Dedifferentiated amniotic fluid mesenchymal stem cell (primary cell): Measurements from ENCODE around the gene C5orf24.
"Not testable (repeated sequence)": the region's sequence is repeated elsewhere in the genome, so short reads cannot be mapped to it uniquely, and the experiment has no call there.

ENCODE experiments used
- DNase-seq: peaks from one replicate; pipeline ENCODE4 v3.0.0-alpha.2; 2016; ENCODE audit errors: extremely low spot score

C5orf24 gene

GRCh38 chr5:134845852-134846640 lies at the start of gene C5orf24:
Gene C5orf24, plus strand, starts transcription at chr5:134845968. Its CDS starts 8,933 bp downstream, at chr5:134854901.
- peak; percentile 92 for DNase-seq

GRCh38 chr5:134798468-134798867 lies 47.3 kb upstream of the C5orf24 start:
- DNase-seq = no peak

GRCh38 chr5:134803821-134804220 lies 41.9 kb upstream of the C5orf24 start:
- no peak for DNase-seq

- DNase-seq = no peak
These were observed 32.4 kb upstream of the C5orf24 start for GRCh38 chr5:134813407-134813806.

- DNase-seq = no peak
These were observed 31.9 kb upstream of the C5orf24 start for GRCh38 chr5:134813827-134814226.

GRCh38 chr5:134817006-134817405 lies 28.8 kb upstream of the C5orf24 start:
- no peak for DNase-seq

- DNase-seq = no peak
These were observed 27.0 kb upstream of the C5orf24 start for GRCh38 chr5:134818776-134819175.

GRCh38 chr5:134819407-134819963 lies 26.3 kb upstream of the C5orf24 start:
- no peak for DNase-seq

- DNase-seq = no peak
These were observed 23.9 kb upstream of the C5orf24 start for GRCh38 chr5:134821841-134822240.

GRCh38 chr5:134824681-134825080 lies 21.1 kb upstream of the C5orf24 start:
- DNase-seq = no peak

GRCh38 chr5:134825212-134825611 lies 20.6 kb upstream of the C5orf24 start:
- no peak for DNase-seq

GRCh38 chr5:134833340-134834032 lies 12.3 kb upstream of the C5orf24 start:
- peak; percentile 66 for DNase-seq

GRCh38 chr5:134835623-134836022 lies 10.1 kb upstream of the C5orf24 start:
- DNase-seq = no peak

- no peak for DNase-seq
These were observed 8.1 kb upstream of the C5orf24 start for GRCh38 chr5:134837530-134838181.

- not testable (repeated sequence) for DNase-seq
These were observed 7.4 kb upstream of the C5orf24 start for GRCh38 chr5:134838361-134838760.

- DNase-seq = no peak
These were observed 5.0 kb upstream of the C5orf24 start for GRCh38 chr5:134840811-134841210.

GRCh38 chr5:134844252-134844651 lies 1.5 kb upstream of the C5orf24 start:
- DNase-seq = no peak

GRCh38 chr5:134845335-134845851 lies 375 bp upstream of the C5orf24 start:
- DNase-seq = no peak

GRCh38 chr5:134846641-134846960 lies 833 bp downstream of the C5orf24 start:
- no peak for DNase-seq

GRCh38 chr5:134849434-134849933 lies 3.7 kb downstream of the C5orf24 start:
- DNase-seq = not testable (repeated sequence)

- peak; percentile 52 for DNase-seq
These were observed 5.6 kb downstream of the C5orf24 start for GRCh38 chr5:134851307-134851923.

GRCh38 chr5:134856465-134856864 lies 10.7 kb downstream of the C5orf24 start:
- not testable (repeated sequence) for DNase-seq
